HCT116 (cell line): ENCODE results near the gene WTAP.

ENCODE experiments used
- POLR2AphosphoS5 ChIP-seq: IDR thresholded peaks from 2 replicates; pipeline ENCODE4 v1.6.1; 2011; ENCODE audit warnings: mild to moderate bottlenecking, low read depth, low read length, moderate library complexity
- TF ChIP-seq, protein P1 (sequence below): IDR thresholded peaks from 2 replicates; pipeline ENCODE4 v1.6.1; 2012

DNA sequence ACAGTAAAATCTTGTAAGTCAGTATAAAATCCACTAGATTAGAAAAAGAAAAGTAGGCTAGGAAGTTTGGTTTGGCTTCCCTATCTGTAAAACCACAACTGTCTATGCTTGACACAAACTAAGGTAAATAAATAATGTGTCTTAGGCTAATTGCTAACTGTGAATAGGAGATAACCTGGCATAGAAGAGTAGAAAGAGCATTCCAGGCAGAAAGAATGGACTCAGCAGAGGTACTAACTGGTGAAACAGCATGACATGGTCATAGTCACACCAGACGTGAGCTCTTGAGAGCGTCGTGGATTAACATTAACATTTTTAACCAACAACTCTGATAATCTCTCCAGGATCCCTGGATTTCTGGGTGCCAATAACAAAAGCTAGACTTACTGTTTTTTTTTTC is 8.7 kb upstream of the WTAP start:
- TF ChIP-seq POLR2AphosphoS5, result no peak
- TF ChIP-seq, protein P1, sequence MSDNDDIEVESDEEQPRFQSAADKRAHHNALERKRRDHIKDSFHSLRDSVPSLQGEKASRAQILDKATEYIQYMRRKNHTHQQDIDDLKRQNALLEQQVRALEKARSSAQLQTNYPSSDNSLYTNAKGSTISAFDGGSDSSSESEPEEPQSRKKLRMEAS, result no peak
